Activated CD4-positive, alpha-beta T cell treated with anti-CD3 and anti-CD28 coated beads for 1 hour (primary cell): ENCODE measurements around the gene KCP.

Experiments used
- DNase-seq: peaks from one replicate; pipeline ENCODE4 v3.0.0-alpha.2; 2020

KCP gene

DNA sequence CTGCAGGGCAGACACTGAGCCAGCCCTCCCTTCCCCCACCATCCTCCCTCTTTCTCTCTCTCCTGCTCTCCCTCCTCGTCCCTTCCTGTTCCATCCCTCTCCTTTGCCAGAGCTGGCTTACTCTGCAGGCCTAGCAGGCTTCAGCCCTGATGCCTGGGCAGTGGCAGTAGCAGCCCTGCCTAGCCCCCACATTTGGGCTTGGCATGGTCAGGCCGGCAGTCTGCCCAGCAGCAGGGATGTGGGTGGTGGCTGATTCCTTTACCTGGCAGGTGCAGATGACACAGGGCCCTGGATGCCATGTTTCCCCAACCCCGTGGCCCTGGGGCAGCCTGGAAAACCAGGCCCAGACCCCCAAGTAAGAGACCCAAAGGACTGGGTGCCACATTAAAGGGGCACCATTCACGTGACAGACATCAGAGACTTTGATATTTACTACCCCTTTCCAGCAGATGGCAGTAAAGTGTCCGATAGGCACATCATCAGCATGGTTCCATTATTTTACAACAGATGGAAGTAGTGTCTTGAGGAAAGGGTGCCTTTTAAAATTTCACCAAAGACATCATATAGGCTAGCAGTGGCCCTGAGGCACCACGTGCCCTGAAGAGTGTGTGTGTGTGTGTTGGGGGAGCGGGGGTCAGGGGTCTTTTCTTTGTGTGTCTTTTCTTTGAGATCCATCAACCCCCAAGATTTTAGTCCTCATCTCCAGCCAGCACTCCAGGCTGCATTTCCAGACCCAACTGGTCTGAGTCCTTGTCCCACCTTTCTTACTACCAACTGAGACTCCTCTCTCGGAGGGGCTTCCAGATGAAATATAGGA, 5.9 kb downstream of the KCP start:
- DNase-seq: no peak

DNA sequence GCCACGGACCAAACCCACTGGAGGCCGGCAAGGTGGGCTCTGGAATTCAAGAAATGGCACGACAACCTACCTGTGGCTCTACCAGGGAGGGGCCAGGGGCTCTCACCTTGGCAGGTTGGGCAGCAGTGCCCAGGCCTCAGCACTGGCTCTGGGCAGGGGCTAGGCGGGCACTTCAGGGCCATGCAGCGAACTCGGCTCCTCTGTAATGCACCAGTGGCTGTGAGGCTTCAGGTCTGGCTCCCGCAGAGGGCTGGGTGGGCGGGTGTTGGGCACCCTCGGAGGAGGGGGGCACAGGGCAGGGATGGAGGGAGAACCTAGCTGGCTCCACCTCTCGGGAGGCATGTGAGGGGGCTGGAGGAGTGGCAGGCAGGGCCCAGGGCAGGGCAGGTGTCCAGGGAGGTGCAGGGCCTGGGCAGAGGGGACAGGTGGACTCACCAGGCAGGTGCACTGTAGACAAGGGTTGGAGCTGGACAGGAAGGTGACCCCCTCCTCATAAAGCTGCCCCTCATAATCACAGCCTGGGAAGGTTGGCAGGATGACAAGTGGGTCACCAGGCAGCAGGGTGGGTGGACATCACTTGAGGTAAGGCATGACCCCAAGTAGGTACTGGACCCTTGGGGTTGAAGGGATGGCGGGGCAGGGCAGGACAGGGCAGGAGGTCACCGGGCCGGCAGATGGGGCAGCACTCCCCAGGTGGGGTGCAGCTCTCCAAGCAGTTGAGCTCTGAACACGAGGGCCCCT, 6.7 kb downstream of the KCP start:
- DNase-seq: no peak

DNA sequence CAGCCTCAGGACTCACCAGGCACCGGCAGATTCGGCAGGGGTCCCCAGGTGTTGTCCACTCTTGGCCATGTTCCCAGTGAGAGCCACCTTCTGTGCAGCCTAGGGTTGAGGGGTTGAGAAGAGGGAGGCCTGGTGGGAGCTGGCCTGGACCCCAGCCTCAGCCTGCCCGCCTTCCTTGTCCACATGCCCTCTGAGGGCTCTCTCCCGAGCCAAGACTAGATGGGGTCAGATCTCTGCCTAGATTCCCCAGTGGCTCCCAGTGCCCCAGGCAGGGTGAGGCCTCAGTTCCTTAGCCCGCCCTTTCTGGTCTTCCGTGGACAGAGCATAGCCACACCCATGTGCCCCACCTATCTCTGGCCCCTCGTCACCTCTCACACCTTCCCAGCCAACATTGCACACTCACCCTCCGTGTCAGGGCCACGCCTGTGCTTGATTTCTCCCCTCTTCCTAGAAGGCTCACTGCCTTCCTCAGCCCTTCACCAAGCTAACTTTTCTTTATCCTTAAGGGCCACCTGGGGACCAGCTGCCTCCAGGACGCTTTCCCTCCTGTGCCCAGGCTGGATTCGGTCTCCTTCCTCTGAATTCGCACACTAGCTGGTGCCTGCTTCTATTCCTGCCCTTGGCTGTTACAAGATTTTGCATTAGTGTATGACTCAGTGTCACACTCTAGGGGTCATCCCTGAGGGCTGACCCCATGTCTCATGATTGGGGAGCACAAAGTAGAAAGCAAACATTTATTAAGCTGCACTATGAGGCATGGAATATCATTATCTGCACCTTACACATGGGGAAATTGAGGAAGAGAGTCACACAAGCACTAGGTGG, 7.5 kb downstream of the KCP start:
- DNase-seq: no peak

DNA sequence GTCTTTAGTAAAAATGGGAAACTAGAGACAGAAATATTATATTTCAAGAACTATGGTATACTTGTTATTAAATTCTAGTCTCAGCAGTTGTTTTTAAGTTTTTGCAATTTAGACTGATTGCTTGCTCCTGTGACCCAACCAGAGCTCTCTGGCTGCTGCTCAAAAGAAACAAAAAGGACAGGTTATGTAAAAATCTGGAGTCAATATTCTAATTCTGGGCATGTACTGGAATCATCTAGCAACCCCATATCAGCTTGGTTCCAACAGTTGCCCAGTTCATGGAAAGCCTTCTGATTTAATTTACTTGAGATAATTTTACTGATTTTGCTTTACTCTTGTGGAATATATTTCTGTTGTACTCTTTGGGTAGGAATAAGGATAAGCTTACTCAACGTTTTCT, 10.3 kb downstream of the KCP start:
- DNase-seq: no peak

DNA sequence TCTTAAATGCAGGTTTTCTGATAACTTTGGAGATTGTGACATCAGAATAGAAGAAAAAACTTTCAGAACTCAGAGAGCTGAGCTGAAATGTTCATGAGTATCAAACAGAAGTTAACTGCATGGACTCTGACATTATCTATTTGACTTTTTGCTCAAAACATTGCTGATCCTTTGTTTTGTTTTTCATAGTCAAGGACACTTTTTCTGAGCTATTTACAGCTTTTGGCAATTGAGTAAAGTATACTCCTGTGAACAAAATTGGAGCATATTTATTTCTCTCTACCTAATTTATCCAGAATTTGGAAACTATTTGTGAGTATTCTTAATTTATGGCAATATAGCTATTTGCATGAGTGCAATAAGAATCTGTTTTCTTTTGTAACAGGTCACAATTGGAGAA, 11.1 kb downstream of the KCP start:
- no peak for DNase-seq

DNA sequence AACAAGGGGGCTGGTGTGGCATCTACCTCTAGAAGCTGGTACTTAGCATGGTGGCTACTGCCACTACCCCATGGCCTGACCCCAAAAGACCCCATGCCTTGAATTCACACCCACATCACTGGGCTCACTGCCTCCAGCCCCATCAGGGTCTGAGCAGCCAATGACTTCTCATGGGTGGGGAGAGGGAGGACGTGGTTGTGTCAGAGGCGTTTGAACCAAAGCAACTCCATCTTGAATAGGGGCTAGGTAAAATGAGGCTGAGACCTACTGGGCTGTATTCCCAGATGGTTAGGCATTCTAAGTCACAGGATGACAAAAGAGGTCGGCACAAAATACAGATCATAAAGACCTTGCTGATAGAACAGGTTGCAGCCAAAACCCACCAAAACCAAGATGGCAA, 15.2 kb downstream of the KCP start:
- DNase-seq: no peak

DNA sequence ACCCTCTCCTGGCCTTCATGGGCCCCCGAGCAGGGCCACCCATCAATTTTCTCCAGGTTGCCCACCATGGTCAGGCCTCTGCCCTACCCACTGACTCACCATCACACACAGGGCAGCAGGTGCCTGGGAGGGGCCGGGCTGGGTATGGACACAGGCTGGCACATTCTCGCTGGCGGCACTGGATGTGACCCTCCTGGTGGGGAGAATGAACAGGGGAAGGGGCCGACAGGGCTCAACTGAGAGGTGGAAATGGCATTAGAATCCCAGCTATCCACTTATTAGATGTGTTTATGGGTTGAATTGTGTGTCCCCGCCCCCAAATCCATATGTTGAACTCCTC, 16.4 kb downstream of the KCP start:
- no peak for DNase-seq

DNA sequence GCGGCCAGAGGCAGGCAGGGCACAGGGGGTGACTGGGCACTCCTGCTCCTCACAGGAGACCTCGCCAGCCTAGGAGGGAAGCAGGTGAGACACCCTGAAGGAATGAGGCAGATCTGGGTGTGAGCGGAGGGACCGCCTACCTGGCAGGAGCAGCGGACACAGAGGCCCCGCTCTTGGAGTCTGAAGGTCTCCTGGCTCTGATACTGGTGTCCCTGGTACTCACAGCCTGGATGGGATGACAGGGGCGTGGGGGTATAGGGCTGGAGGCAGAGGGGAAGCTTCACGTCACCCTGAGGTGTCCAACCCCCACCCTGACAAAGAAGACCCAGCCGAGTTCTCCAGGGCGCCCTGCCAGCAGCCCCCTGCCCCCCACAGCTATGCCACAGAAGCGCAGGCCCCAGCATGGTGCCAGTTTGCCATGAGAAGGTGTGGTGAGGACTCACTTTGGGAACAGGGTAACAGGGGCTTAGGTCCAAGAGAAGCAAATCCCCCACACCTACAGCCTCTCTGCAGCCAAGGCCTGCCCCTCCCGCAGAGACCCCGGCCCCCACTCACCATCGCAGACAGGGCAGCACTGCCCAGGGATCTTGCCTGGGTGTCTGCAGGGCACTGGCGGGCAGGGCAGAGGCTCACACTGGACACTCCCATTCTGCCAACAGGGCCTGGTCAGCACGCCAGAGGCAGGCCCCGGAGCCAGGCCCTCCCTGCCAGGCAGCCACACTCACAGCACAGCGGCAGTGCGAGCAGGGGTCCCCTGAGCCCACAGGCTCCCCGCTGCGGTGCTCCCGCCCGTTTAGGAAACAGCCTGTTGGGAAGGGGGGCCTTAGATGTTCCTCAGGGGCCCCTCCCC, 17.0 kb downstream of the KCP start:
- no peak for DNase-seq

DNA sequence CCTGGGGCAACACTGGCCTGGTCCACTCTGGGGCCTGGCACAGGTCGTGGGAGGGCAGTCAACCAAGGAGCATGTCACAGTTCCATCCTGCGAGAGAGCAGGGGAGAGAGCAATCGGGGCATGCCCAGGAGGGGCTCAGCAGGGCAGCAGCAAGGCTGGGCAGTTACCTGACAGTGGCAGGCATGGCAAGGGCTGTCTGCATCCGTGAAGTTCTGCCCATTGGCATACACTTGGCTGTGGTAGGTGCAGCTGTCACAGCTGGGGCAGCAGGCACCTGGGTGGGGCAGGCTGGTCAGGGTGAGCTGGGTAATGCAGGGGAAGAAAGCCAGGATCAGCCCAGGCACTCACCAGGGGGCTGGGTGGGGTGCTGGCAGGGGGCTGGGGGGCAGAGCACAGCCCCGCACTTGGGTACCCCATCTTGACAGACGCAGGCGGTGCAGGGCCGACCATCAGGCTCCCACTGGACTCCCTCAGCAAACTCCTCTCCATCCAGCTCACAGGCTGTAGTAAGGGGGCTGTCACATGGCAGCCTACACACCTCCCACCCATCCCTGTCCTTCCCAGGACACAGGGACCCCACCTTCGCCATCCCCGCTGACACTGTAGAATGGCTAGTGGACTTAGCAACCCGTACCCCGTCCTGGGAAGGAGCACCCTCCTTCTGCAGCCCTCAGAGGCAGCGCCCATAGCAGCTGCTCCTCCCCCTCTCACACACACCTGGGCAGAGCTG, 17.8 kb downstream of the KCP start:
- no peak for DNase-seq

DNA sequence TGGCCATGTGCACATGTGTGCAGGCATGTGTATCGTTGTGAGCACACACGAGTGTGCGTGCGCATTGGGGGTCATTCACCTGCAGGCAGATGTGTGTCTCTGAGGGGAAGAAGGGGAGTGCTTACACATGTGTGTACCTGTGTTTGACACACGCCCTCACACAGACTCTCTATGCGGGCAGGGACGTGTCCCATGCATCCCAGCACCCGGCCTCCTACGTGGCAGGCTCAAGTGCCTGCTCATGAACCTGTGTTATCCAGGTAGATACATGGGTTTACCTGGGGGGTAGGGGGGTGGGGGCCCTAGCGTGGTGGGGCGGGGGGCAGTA, 18.6 kb downstream of the KCP start:
- no peak for DNase-seq

DNA sequence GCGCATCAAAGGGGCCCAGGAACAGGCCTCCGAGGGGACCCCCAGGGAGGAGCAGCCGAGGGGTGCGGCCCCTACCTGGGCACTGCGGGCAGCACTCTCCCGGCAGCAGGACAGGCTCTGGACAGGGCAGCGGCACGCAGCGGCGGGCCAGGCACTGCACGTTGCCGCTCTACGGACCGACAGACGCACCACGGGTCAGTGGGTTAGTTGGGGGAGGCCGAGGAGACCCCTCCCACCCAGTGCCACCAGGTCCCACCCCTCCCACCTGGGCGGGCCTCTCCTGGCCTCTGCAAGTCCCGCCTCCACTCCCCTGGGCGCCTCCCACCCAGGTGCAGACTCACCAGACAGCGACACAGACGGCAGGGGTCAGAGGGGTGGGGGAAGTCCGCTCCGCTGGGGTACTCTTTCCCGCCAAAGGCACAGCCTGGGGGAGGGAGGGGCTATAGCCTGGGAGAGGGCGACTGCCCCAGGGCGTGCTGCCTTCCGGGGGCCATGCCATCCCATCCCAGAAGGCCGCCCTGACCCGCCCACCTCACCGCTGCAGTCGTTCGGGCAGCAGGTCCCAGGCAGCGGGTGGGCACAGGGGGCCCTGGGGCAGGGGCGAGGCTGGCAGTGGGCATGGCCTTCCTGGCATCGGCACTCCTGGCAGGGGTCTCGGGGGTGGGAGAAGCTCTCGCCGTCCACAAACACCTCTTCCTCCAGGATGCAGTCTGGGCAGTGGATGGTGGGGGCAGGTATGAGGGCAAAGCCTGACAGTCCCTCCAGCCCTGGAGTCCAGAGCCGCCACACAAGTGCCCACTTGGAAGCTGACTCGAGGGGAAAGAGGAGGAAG, 19.2 kb downstream of the KCP start:
- no peak for DNase-seq

DNA sequence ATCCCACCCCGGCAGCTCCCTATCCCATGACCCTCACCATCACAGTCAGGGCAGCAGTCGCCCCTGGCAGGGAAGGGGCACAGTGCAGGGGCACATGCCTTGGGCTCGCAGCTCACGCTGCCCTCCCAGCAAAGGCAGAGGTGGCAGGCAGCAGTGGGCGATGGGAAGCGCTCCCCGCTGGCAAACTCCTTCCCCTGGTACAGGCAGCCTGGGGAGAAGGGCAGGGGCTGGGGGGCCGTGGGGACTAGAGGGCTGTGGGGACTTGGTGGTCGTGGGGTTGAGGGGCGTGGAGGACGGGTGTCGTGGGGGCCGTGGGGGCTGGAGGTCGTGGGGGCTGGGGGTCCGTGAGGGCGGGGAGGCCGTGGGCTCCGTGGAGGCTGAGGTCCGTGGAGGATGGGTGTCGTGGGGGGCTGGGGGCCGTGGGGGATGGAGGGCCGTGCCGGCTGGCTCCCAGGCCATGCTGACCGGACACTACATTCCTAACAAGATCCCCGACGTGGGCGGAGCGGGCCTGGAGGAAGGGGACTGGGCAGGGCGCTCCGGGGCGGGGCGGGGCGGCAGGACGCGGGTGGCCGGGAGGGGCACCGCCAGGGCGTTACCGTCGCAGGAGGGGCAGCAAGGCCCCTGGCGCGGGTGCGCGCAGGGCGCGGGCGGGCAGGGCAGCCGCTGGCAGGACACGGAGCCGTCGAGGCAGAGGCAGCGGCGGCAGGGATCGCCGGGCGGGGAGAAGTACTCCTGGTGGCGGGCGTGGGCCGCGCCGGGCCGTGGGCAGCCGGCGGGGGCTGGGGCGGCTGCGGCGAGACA, 20.0 kb downstream of the KCP start:
- DNase-seq: no peak

DNA sequence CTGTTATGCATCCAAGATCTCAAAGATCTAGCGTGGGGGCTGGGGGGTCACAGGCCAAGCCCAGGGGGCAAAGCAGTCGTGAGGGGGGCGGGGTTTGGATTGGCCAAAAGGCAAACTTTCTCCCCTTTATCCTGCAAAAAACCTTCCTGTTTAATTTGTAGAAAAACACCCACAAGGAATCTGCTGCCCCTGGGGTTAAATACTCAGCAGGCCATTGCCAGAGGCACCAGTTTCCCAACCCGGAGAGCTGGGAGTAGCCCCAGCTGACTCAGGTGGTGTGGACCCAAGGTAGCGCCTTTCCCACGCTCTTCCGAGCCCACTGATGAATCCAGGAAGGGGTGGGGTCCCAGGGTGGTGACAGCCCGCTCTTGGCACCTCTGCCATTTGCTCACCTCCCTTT, 21.4 kb downstream of the KCP start:
- no peak for DNase-seq

DNA sequence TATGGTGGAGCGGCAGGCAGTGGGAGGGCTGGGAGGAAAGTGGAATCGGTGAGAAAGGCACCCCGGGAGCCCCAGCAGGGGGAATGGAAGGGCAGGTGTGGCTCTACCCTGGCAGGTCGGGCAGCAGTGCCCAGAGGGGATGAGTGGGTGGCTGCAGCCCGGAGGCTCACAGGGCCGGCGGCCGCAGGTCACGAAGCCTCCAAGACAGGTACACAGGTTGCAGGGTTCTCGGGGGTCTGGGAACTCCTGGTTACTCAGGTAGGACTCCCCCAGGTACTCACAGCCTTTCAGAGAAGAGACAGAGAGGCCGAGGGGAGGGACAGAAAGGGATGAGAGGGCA, 21.8 kb downstream of the KCP start:
- no peak for DNase-seq

DNA sequence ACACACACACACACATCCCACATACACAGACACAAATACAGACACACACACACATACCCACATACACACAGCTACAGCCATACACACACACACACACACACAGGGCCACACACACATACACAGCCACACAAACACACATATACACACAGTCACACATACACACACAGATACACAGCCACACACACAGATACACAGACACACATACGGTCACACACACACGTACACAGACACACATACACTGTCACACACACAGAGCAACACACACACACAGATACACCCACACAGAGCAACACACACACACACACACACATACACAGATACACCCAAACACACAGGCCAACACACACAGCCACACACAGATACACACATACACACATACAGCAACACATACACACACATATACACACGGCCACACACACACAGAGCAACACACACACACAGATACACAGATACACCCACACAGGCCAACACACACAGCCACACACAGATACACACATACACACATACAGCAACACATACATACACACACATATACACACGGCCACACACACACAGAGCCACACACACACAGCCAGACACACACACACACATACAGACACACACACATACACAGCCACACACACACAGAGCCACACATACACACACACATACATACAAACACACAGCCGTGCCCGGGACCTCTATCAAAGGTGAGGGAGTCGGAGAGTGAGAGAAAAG, 22.3 kb downstream of the KCP start:
- no peak for DNase-seq

DNA sequence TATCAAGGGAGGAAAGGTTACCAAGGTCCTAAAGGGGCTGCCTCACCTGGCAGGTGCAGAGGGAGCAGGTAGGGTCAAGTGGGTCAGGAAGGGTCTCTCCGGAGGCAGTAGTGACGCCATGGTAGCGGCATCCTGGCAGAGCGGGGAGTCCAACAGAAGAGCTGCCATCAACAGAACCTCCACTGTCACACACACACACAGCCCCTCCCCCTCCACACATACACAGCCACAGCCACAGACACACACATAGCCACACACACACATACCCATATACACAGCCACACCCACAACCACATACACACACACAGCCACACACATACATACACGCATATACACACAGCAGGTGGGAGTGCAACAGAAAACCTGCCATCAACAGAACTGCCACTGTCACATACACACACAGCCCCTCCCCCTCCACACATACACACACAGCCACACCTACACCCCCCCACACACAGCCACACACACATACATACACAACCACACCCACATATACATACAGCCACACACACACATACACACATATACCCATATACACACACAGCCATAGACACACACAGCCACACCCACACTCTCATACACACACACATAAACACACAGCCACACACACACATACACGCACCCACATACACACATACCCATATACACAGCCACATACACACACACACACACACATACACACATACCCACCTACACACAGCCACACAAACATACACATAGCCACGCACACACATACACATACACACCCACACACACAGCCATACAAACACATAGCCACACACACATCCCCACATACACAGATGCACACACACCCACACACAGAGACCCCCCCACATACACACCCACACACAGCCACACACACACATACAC, 23.1 kb downstream of the KCP start:
- no peak for DNase-seq

DNA sequence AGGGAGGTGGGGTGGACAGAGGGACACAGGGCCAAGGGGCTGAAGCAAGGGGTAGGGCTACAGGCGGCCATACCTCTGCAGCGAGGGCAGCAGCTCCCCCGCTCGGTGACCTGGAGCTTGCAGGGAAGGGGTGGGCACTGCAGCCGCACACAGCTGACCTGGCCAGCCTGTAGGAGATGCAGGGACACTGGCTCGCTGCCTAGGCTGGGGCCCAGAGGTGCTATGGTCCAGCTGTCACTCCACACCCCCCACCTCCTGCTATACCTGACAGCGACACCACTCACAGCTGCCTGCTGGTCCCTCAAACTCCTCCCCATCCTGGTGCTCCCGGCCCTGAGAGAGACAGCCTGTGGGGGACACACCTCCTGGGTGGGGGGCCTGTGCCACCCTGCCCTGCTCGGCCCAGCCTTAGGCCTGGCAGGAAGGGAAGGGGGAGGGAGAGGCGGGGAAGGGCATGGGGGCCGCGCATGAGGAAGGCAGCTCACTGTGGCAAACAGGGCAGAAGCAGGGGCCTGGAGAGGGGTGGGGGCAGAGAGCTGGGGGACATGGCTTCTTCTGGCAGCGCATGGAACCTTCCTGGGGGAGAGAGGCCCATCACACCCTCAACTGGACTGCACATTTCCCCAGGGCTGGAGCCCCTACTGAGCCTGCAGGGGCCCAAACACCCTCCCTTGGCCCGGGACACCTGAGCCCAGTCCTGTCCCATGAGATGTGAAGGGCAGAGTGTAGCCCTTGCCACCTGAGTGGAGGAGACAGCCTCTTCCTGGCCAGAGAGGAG, 23.9 kb downstream of the KCP start:
- no peak for DNase-seq
